CD14-positive monocyte (primary cell): ENCODE results near the gene THSD4. TPM values are rescaled to one million over a fixed set of nuclear protein-coding genes. Genes with fewer than 3 reads are reported as not detected.

Experiments
- DNase-seq, 3 donors: peaks; one replicate each; pipeline ENCODE4 v3.0.0-alpha.2; 2011 to 2022
- H2AFZ ChIP-seq: 2 replicates; pipeline ENCODE4 v1.6.0; 2012; ENCODE audit warnings: mild to moderate bottlenecking, low read depth, low read length, inconsistent platforms; ENCODE audit not compliant: insufficient read depth, poor library complexity, severe bottlenecking
- H3K27ac ChIP-seq, 2 donors: 1 replicate in 1 of 2; 2 replicates in 1 of 2; pipeline ENCODE4 v1.5.1; 2012 to 2013; ENCODE audit warnings: low read length in 2 of 2, control low read depth in 1 of 2, inconsistent platforms in 1 of 2, low read depth in 1 of 2, mild to moderate bottlenecking in 1 of 2
- H3K27me3 ChIP-seq, 2 donors: one replicate each; pipeline versions ENCODE4 v1.6.0 to v1.6.1; 2011 to 2013; ENCODE audit warnings: low read length in 2 of 2; ENCODE audit not compliant: control insufficient read depth in 2 of 2, insufficient read depth in 2 of 2
- H3K36me3 ChIP-seq, 2 donors: replicated peaks in 1 of 2; 1 replicate in 1 of 2; 2 replicates in 1 of 2; pipeline versions ENCODE4 v1.5.1 to v1.6.1; 2012 to 2013; ENCODE audit warnings: low read length in 2 of 2, control low read depth in 1 of 2, inconsistent platforms in 1 of 2, mild to moderate bottlenecking in 1 of 2; ENCODE audit not compliant: insufficient read depth in 2 of 2, control insufficient read depth in 1 of 2
- H3K4me1 ChIP-seq, 2 donors: 1 replicate in 1 of 2; 2 replicates in 1 of 2; pipeline versions ENCODE4 v1.5.1 to v1.6.1; 2012 to 2013; ENCODE audit warnings: low read length in 2 of 2, control low read depth in 1 of 2, inconsistent platforms in 1 of 2, mild to moderate bottlenecking in 1 of 2, moderate library complexity in 1 of 2; ENCODE audit not compliant: insufficient read depth in 2 of 2, control insufficient read depth in 1 of 2
- H3K4me2 ChIP-seq: replicated peaks from 2 replicates; pipeline ENCODE3; 2012; ENCODE audit warnings: low read length, moderate library complexity, mild to moderate bottlenecking; ENCODE audit not compliant: poor library complexity, severe bottlenecking; ENCODE audit errors: extremely low read depth
- H3K4me3 ChIP-seq, 3 experiments: fragments of 200-600 bp in 1 of 3; sonication (generic) in 1 of 3; replicated peaks in 1 of 3; 1 replicate in 2 of 3; 2 replicates in 1 of 3; pipeline ENCODE4 v1.5.1; 2011 to 2013; ENCODE audit warnings: low read length in 3 of 3, mild to moderate bottlenecking in 3 of 3, control low read depth in 2 of 3, low read depth in 2 of 3, inconsistent platforms in 1 of 3, moderate library complexity in 1 of 3
- H3K79me2 ChIP-seq: 2 replicates; pipeline ENCODE4 v1.6.0; 2012; ENCODE audit warnings: mild to moderate bottlenecking, control low read depth, inconsistent platforms, low read length, moderate library complexity; ENCODE audit not compliant: insufficient read depth
- H3K9ac ChIP-seq: 2 replicates; pipeline ENCODE4 v1.6.0; 2017; ENCODE audit warnings: low read length, mild to moderate bottlenecking; ENCODE audit not compliant: insufficient read depth, poor library complexity, severe bottlenecking
- H3K9me3 ChIP-seq, 2 donors: replicated peaks in 1 of 2; 1 replicate in 1 of 2; 2 replicates in 1 of 2; pipeline versions ENCODE4 v1.5.1 to v1.6.1; 2012 to 2013; ENCODE audit warnings: low read length in 2 of 2, control low read depth in 1 of 2; ENCODE audit not compliant: control insufficient read depth in 1 of 2, insufficient read depth in 1 of 2
- H4K20me1 ChIP-seq: 2 replicates; pipeline ENCODE4 v1.6.0; 2012; ENCODE audit warnings: mild to moderate bottlenecking, low read length, control low read depth, moderate library complexity; ENCODE audit not compliant: insufficient read depth
- H3K27ac Mint-ChIP-seq, 7 donors: one replicate each; pipeline ENCODE4 v1.8.0; 2020; ENCODE audit warnings: mild to moderate bottlenecking in 7 of 7, mixed read lengths in 7 of 7, moderate library complexity in 6 of 7, inconsistent platforms in 2 of 7
- H3K27me3 Mint-ChIP-seq, 3 donors: one replicate each; pipeline ENCODE4 v1.8.0; 2021 to 2022; ENCODE audit warnings: low read depth in 3 of 3, mild to moderate bottlenecking in 3 of 3, mixed read lengths in 3 of 3, moderate library complexity in 3 of 3, inconsistent platforms in 1 of 3
- H3K36me3 Mint-ChIP-seq, 2 donors: one replicate each; pipeline ENCODE4 v1.8.0; 2020; ENCODE audit warnings: mixed read lengths in 2 of 2, inconsistent platforms in 1 of 2, mild to moderate bottlenecking in 1 of 2
- H3K4me1 Mint-ChIP-seq: one replicate; pipeline ENCODE4 v1.8.0; 2020; ENCODE audit warnings: mild to moderate bottlenecking, mixed read lengths
- H3K4me3 Mint-ChIP-seq, 2 donors: one replicate each; pipeline ENCODE4 v1.8.0; 2020; ENCODE audit warnings: mild to moderate bottlenecking in 2 of 2, mixed read lengths in 2 of 2, moderate library complexity in 1 of 2
- H3K9me3 Mint-ChIP-seq, 7 donors: one replicate each; pipeline ENCODE4 v1.8.0; 2020 to 2022; ENCODE audit warnings: mixed read lengths in 7 of 7, mild to moderate bottlenecking in 6 of 7, moderate library complexity in 6 of 7, inconsistent platforms in 2 of 7
- CTCF ChIP-seq: fragments of 200-600 bp; IDR thresholded peaks from one replicate; pipeline ENCODE4 v1.8.0; 2022; ENCODE audit warnings: antibody characterized with exemption, mild to moderate bottlenecking
- WGBS: methylation state at CpG from one replicate; pipeline ENCODE4 v1.1.5; 2013; ENCODE audit warnings: missing lambda C conversion rate; ENCODE audit not compliant: insufficient coverage; 5-methylcytosine and 5-hydroxymethylcytosine counted together
- intact Hi-C, 2 donors: fragments of 100-400 bp; cut with micrococcal nuclease; formaldehyde crosslinking; loops; one replicate each; pipeline versions ENCODE4 v1.15.0 to v1.15.1; 2023
- polyA plus RNA-seq, 3 donors: library from polyadenylated mRNA; depleted of rRNA in 1 of 3; unstranded in 2 of 3; stranded (reverse) in 1 of 3; fragments of 300-500 nt in 2 of 3; fragments of >200 nt in 1 of 3; fragmentation: Illumina TruSeq in 2 of 3; gene quantifications; 1 replicate in 2 of 3; 2 replicates in 1 of 3; pipeline ENCODE4 v1.2.3, GENCODE V29; 2012 to 2021

THSD4 gene
- polyA plus RNA-seq, 3 donors, result not detected

DNA sequence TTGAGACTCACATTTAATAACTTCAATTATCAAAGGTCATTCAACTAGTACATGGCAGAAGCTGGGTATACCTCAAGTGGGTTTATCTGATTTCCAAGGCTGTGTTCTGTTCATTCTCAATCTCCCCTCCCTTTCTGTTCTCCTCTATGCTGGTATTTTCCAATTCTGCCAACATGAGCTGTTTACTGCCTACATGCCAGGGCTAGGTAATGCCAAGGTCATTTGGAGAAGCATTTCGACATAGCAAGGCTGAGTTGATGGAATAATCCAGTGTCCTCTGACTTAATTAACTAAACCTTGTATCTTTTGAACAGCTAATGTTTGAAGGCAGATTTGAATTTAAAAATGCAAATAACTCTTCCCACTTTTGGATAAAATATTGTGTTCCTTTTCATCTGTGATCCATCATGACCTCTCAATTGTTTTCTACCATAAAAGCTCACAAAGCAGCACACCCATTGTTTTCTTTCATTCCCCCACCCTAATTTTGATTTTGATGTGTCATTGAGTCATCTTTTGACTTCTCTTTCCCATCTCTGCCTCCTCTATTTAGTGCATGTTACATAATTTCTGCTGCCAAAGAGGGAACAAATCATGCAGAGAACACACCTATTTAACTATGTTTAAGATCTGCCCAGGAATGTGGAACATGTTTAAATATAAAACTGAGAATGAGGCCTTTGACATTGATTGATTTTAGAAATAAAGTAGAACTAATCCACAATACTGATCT lies 386.2 kb downstream of the THSD4 start:
- no peak overlapping the region for H3K4me3 Mint-ChIP-seq
- no peaks in the 10 kb centered on the region for H3K4me1 Mint-ChIP-seq
- TF ChIP-seq CTCF, result no peak
- no peak for DNase-seq
- H2AFZ ChIP-seq, result no peak overlapping the region
- no peak overlapping the region for H3K4me2 ChIP-seq
- no peaks in the 10 kb centered on the region for H4K20me1 ChIP-seq
- intact Hi-C loops, result no loop called here
- H3K9me3 ChIP-seq, result peaks cover 0 to 4% of the 10 kb centered on the region in 2 donors
- no peak overlapping the region for H3K27ac Mint-ChIP-seq
- H3K79me2 ChIP-seq, result no peaks in the 10 kb centered on the region
- H3K36me3 Mint-ChIP-seq, result no peaks in the 10 kb centered on the region
- no peaks in the 10 kb centered on the region for H3K27me3 ChIP-seq
- no peak overlapping the region for H3K27ac ChIP-seq
- no peak overlapping the region for H3K9ac ChIP-seq
- no peaks in the 10 kb centered on the region for H3K4me1 ChIP-seq
- no peak overlapping the region for H3K4me3 ChIP-seq
- peaks cover 0 to 12% (median 3%) of the 10 kb centered on the region in 7 donors for H3K9me3 Mint-ChIP-seq
- H3K27me3 Mint-ChIP-seq, result peaks cover 0 to 6% (median 1%) of the 10 kb centered on the region in 3 donors
- no CpG with 5 or more reads among the region's 1 CpG for WGBS
- no peaks in the 10 kb centered on the region for H3K36me3 ChIP-seq

DNA sequence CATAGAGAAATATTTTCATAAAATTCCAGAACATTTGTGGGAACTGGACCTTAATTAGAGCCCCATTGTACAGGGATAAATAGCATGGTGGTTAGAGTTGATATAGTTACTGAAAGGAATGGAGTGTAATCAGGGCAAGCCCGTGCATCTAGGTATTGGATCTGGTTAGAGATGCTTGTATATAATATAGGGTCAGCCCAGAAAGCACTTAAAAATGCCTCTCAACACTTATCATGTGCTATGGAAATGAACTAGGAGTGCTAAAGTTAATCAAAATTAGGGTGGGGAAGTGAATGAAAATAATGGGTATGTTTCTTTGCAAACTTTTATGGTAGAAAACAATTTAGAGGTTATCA lies 386.8 kb downstream of the THSD4 start:
- H3K4me1 ChIP-seq, result no peaks in the 10 kb centered on the region
- no peaks in the 10 kb centered on the region for H4K20me1 ChIP-seq
- Mint-ChIP-seq H3K36me3 (no peaks in the 10 kb centered on the region), H3K27ac (no peak overlapping the region), H3K27me3 (peaks cover 0 to 6% (median 1%) of the 10 kb centered on the region in 3 donors), H3K4me1 (no peaks in the 10 kb centered on the region), H3K4me3 (no peak overlapping the region), H3K9me3 (peaks cover 0 to 12% (median 3%) of the 10 kb centered on the region in 7 donors)
- WGBS, result no CpG with 5 or more reads among the region's 1 CpG
- intact Hi-C loops, result no loop called here
- no peak overlapping the region for H2AFZ ChIP-seq
- peaks cover 0 to 4% of the 10 kb centered on the region in 2 donors for H3K9me3 ChIP-seq
- no peaks in the 10 kb centered on the region for H3K36me3 ChIP-seq
- TF ChIP-seq CTCF, result no peak
- H3K27me3 ChIP-seq, result no peaks in the 10 kb centered on the region
- no peak overlapping the region for H3K9ac ChIP-seq
- no peaks in the 10 kb centered on the region for H3K79me2 ChIP-seq
- DNase-seq, result no peak
- H3K27ac ChIP-seq, result no peak overlapping the region
- H3K4me2 ChIP-seq, result no peak overlapping the region
- H3K4me3 ChIP-seq, result no peak overlapping the region
